GM19239 (cell line): ENCODE measurements around the gene MYO16.

ENCODE experiments used
- DNase-seq: peaks from one replicate; pipeline ENCODE4 v3.0.0; 2011; ENCODE audit warnings: low spot score; ENCODE audit not compliant: insufficient read length
- FAIRE-seq: peaks from 2 replicates; lab custom pipeline; 2011; peaks lifted over from hg19 to GRCh38; lab: Jason Lieb, UNC

Gene MYO16

DNA sequence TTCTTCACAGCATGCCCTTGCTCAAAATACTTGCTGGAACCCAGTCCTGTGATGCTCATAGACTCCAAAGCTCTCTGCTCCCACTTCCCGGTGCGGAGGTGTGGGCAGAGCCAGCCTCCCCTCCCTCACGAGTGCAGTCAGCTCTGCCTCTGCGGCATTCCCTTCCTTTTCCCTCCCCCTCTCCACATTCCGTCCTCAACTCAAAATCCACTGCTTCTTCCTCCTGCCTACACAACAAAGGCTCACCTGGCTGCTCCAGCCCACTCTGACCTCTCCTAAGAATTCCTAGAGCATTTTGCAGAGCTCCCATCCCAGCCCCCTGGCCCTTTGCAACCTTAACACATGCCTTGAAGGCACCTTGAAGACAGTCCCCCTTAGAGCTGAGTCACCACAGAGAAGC, 527.9 kb downstream of the MYO16 start:
- FAIRE-seq (no peak), DNase-seq (no peak)

DNA sequence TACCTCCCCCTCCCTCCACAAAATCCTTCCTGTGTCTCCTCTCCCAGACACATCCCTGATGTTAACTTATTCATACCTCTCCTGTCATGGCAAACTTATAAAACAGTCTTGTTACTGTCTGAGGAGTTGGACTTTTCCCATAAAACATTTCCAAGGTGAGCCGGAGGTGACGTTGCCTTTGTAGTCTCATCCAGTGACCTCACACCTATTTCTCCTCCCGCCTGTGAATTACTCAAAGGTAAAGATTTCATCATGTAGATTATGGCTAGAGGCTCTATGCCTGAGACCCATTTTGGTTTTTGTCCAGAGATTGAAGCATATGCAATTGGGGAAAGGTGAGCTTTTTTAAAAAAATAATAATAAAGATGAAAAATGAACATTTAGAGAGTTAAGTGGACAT, 529.0 kb downstream of the MYO16 start:
- no peak for FAIRE-seq
- no peak for DNase-seq

DNA sequence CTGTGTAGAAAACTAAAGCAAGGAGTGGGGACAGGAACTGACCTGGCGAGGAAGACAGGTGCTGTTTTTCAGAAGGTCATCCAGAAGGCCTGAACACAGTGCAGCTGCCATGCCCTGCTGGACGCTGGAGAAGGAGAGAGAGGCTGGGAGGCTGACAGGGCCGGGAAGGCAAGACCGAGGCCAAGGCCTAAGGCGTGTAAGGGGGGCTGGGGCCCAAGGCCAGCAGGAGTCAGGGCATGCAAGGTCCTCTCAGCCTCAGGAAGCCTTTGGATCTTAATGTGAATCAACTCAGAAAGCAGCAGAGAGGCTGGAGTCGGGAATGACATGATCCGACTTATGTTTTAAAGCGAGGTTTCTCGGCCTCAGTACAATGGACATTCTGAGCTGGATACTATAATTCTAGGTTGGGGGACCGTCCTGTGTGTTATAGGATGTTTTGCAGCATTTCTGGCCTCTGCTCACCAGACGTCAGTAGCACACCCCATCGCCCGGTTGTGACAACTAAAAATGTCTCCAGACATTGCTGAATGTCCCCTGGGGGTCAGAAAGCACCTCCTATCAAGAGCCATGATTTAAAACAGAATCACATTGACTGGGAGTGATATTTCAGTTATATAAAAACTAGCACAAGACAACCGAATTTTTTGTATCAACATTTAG, 530.4 kb downstream of the MYO16 start:
- no peak for FAIRE-seq
- DNase-seq, result no peak

DNA sequence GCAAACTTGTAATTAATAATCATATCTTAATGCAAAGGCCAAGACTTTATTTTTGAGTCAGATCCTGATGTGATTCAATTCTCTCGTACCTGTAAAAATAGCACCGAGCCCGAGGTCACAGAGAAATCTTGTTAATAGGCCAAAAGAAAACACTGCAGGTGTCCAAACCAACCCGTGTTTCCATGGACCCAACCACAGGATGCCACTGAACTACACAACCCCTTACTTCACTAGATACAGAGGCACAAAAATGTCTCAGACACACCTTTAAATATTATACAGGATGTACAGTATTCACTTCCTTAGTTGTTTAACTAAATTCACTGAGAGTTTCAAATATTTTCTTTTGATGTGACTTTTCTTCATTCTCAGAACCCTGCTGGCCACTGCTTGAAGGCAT, 530.9 kb downstream of the MYO16 start:
- DNase-seq (no peak), FAIRE-seq (peak; percentile 91)

DNA sequence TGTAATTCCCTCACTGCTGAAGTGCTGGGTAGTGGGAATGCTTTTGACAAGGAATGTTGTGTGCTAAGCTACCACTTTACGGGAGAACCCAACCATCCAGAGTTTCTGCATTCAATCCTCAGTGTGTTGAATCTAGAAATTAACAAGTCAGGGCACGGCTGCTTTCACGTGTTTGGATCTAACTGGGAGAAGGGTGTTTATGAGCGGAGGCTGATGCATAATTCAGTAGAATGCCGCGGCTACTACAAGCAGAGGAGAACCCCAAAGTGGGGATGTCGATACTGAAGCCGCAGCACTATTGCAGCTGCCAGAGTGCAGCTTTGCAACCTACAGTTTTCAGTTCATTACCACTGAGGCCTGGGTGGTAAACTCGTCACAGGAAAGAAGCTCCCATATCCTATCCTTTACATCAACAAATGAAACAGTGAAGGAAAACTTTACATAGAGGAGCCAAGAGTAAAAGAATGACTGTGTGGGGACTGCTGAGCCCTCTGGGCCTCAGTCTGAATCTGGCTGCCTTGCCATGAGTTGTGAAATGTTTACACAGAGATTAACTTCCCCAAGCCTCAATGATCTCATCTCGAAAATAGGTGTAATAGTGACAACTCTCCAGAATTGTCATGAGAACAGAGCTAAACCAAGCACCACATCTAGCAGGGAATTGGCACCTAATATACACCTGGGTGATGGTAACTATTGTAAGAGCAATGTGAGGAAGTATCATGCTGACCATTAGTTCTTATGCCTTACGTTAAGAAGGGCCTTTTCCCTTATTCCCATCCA, 531.7 kb downstream of the MYO16 start:
- FAIRE-seq (peak; percentile 88), DNase-seq (no peak)

DNA sequence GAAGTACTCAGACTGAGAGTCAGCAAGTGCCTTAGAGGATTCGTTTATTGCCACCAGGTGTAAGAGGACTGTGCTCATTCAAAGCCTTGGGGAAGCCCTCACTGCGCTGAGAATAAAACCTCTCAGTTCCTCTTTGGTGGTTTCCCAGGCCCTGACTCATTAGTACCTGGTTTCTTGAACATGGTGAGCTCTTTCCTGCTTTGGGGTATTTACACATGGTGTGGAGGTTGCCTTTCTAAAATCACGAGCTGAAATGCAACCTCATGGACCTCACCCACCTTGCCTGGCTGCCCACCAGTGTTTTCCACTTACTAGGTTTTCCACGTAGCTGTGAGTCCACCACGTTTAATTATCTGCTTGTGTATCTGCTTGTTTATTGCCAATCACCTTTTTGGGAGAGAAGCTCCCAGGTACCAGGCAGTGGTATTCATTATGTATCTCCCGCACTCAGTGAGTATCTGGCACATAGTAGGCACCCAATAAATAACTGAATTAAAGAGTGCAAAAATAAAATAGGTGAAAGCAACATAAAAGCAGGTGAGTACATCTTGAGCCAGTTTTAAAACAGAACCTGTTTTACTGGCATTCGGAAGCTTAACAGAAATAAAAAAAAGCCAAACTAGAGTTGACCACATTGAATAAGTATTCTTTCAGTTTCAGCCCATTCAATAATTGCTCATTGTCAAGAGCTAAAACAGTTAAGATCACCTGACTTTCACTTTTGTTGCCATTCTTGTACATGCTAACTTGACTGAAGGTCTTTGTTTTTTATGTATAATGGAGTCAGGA, 533.0 kb downstream of the MYO16 start:
- peak; percentile 100 for FAIRE-seq
- peak; percentile 45 for DNase-seq

DNA sequence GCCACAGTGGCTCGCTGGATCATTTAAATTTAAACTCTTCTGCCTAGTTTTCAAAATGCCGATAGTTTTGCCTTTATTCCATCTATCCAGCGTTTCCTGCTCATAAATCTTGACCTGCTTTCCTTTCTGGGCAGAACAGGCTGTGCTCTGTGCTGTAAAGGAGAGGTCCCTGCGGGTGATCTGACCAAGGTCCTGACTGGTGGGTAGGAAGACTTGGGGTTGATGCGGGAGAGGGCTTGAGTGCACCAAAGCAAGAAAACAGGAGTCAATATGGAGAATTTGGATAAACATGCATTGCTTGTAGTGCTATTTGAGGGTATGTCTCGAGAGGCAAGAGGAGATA, 533.6 kb downstream of the MYO16 start:
- DNase-seq, result no peak

DNA sequence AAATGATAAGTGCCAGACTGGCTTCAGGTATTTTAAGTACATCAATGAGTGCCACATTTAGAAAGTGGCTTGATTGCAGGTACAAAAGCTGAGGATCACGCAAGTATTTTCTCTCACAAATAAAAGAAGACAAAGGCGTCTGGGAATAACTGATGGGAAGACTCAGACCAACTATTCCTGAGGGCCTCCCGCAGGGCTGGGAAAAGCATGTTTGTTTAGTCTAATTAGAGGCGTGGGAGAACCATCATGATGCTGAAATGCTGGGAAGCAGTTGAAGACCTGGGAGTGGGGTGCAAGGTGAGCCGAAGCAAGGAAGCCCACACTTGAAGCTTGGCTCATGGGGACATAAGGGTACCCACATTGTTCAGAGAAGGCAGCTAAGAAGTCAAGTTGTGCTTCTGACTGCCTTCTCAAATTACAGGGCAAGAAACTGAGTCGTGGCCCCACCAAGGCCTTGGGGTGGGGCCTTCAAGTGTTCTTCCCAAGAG, 536.0 kb downstream of the MYO16 start:
- DNase-seq, result no peak
- FAIRE-seq, result no peak

More for the DNA sequence above, 533.6 kb downstream of the MYO16 start:
- no peak for FAIRE-seq

DNA sequence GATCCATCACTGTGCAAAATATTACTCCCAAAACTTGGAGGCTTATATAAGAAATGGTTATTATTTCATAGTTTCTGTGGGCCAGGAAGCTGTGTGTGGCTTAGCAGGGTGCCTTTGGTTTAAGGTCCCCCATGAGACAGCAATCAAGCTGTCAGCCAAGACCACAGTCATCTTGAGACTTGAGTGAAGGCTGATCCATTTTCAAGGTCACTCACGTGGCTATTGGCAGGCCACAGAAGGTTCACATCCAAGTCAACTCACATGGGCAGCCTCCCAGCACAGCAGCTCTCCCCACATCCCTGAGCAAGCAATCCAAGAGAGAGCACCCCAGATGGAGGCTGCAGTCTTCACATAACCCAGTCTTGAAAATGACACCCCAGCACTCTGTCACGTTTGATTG, 537.4 kb downstream of the MYO16 start:
- FAIRE-seq (peak; percentile 85), DNase-seq (peak; percentile 26)

DNA sequence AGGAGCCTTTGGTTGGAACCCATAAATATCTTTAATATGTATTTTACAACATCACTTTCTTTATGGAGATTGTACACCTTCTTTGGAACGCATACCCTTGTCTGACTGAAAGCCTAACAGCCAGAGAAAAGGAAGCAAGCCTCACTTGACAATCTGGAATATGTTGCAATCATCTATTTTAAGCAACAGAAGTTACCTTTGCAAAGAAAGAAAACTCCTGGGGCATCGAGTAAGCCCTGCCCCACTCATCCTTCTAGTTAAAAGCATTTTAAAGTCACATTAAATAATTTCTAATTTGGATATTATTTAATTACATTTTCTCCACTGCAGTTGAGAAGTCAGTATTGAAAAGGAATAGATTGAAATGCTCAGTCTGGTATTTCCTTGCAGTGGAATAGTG, 542.7 kb downstream of the MYO16 start:
- DNase-seq (no peak), FAIRE-seq (no peak)

DNA sequence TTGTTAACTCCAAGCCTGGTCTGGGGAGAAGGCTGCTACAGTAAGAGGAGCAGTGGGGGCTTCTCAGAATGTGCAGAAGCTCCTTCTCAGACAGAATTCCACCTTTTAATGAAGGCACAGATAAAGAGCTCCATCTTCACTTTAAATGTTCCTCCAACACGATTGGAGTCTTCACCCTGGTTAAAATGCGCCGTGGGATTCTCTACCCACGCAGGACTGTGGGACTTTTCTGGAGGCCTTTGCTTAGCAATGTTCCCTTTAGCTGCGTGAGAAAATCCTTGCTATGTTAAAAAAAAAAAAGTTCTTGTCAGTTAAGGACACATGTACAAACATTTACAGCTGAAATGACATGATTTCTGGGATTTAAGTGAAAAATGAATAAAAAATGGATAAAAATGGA, 546.3 kb downstream of the MYO16 start:
- FAIRE-seq, result no peak
- DNase-seq, result no peak

DNA sequence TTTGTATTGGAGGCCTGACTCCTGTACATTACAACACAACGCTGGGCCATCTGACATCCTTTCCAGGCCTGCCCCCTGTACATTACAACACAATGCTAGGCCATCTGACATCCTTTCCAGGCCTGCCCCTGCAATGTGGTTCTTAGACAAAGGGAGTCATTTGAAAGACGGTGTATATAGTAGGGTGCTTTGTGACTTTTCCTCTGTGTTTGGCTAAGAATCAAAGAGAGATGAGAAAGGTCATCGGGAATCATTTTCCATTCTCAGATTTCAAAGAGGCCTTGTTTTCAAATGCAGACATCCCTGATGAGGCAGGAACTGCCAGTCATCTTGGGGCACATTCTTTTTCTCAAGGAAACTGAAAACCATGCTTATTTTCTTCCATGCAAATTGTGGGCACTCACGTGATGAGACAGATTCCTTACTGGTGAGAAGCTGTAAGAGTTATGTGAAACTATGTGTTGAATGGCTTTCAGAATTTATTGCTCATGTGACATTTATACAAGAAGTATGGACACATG, 551.6 kb downstream of the MYO16 start:
- FAIRE-seq (no peak), DNase-seq (no peak)

DNA sequence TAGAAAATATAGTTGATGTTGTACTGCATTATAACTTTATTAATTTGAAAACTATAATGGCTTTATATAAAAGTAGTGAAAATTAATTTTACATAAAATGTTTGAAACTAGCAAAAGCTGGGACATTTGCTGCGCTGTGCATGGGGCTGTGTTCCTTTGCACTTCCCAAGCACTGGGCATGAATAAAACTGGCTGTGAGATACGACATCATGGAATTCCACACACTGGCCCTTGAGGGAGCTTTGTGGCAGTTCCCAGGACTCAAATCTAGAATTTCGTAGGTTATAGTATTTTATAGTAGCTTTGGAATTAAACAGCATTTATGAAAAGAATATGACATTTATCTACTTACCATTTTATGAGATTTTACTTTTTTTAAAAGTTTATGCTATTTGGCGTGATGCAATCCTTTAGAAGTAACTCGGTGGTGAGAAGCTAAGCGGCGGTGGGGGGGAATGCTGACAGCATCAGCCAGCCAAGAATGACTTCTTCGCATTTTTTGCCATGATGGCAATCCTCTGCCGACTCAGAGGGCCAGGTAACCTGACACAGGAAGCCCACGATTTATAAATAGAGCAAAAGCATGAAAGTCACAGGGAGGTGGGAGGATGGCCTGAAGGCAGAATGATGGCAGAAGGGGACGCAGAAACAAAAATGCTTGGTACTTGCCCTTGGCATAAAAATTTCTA, 553.5 kb downstream of the MYO16 start:
- FAIRE-seq (no peak), DNase-seq (no peak)

DNA sequence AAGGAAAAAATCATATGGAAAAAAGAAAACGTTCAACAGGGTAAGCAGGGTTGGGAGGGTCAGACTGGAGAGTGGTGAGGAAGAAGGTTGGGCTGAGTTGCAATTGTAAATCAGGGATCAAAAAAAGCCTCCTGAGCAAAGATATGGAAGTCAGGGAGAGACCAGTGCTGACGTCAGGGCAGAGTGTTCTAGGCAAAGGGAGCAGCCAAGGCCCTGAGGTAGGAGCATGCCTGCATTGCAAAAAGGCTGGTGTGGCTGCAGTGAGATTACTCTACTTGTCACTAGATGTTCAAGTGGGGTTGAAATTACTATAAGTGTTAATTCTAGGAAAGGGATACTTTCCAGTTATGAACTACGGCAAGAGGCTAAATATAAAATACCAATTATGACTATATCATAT, 562.0 kb downstream of the MYO16 start:
- FAIRE-seq (no peak), DNase-seq (no peak)

DNA sequence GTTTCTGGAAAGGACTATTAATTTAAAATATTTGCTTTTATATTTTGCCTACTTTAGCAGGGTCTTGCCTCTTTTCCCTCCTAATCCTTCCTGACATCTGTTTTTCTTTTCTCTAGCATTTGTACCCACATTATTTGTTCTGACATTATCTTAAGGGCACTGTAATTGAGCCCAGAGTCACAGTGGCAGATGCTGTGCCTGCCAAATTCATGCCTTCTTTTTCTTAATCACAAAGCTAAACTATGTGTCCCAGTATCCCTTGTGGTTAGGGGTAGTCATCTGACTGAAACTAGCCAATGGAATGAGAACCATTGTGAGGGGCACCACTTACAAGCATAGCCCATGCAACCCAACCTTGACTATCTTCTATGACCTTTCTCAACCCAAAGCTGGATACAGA, 562.9 kb downstream of the MYO16 start:
- FAIRE-seq (no peak), DNase-seq (no peak)

DNA sequence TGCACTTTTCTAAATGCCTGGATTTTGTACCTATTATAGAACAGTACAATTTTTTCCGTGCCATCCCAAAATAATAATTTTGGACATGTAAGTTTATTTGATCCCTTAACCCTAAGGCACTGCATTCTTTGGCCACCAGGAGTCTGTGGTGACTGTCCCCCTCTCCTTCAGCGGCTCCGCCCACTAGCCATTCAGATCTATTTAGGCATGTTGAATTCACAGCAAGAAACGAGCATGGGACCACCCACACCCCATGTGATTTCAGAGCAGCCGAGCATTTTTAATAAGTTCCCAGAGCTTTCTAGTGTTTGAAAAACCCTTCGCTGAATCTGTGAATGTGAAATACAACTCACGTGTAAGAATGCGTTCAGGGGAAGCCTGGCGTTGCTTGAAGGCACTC, 567.5 kb downstream of the MYO16 start:
- FAIRE-seq, result no peak
- no peak for DNase-seq

DNA sequence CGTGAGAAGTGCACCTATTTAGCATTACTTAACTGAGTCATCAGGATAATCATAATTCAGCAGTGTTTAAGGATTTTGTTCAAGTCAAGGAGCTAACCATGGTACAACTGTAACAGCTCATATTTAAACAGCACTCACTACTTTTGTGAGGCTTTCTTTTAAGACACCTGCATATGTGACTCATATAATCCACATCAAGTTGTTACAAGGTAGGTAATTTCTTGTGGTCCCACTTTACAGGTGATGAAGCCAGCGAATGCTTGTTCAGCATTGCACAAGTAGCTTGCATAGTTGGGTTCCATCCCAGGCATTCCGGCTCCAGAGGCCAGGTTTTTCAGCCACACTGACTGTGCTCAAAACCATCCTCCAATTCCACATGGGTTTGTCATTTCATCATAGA, 569.2 kb downstream of the MYO16 start:
- FAIRE-seq, result no peak
- no peak for DNase-seq

DNA sequence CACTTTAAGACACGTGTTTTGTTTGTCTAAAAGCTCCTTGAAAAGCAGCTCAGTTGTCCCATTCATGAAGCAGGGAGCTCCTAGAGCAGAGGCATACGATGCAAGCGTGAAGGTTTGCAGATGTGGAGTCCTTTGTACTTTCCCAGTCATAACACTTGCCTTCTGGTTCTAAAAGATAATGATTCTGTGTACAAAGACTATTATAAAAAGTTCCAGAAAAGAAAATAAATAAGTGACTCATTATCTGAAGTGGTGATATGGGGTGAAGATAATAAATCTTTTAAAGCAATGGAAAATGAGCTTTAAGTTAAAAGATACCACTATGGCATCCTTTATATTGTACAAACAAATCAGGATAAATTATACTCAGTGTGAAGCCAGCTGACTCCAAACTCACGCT, 569.9 kb downstream of the MYO16 start:
- no peak for DNase-seq
- FAIRE-seq, result no peak

DNA sequence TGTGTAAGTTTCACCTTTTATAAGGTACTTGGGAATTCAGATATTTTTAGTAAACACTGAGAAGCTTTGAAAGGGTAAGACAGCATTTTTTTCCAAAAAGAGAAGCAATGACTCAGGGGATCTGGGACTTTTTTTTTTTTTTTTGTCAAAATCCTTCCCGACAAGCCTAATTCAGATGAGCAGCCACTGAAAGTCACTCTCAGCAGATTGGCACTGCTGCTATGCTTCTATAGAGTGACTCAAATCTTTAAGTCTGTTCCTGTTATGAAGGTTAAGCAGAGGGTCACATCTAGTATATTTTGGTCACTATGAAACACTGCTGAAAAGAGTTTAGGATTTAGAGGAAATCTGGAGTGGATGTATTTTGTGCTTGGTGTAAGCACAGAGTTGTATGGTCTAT, 571.1 kb downstream of the MYO16 start:
- no peak for FAIRE-seq
- no peak for DNase-seq

DNA sequence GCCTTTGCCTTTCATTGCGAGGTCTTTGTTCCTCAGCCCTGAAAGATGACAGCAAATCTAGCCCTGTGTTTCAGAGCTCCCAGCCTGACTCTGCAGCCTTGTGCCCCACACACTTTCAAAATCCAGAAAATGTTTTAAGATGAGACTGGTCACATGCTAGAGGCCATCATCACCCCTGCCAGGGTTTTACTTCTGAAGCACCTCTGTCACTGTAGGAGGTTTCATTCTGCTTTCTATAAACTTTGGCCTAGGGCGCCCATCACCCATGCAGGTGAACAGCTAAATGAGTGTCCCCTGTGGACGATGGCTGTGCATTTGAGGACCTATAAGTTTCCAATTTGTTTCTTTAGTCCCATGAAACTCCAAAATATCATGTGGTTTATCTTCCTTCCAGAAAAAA, 574.2 kb downstream of the MYO16 start:
- DNase-seq, result no peak
- no peak for FAIRE-seq
